Muscle of leg (tissue), 11 donors: ENCODE results near the gene FAT4. TPM values are rescaled to one million over a fixed set of nuclear protein-coding genes. Genes with fewer than 3 reads are reported as not detected.
A peak's percentile ranks its signal among the peaks of the same experiment; 100 is the strongest.

ENCODE experiments used
- DNase-seq: peaks from one replicate; pipeline ENCODE4 v3.0.0; 2013
- H3K27ac ChIP-seq: one replicate; pipeline ENCODE4 v1.5.1; 2013; ENCODE audit warnings: mild to moderate bottlenecking, low read length, control low read depth
- H3K27me3 ChIP-seq: one replicate; pipeline ENCODE4 v1.6.1; 2013; ENCODE audit warnings: low read length; ENCODE audit not compliant: control insufficient read depth, insufficient read depth
- H3K36me3 ChIP-seq: one replicate; pipeline ENCODE4 v1.6.1; 2013; ENCODE audit warnings: low read length; ENCODE audit not compliant: control insufficient read depth, insufficient read depth
- H3K4me1 ChIP-seq: one replicate; pipeline ENCODE4 v1.6.1; 2013; ENCODE audit warnings: low read length; ENCODE audit not compliant: control insufficient read depth, insufficient read depth
- H3K4me3 ChIP-seq: one replicate; pipeline ENCODE4 v1.5.1; 2013; ENCODE audit warnings: low read length, control low read depth
- H3K9me3 ChIP-seq: replicated peaks from 2 replicates; pipeline ENCODE4 v1.6.1; 2013; ENCODE audit warnings: low read depth, low read length; ENCODE audit not compliant: control insufficient read depth
- WGBS: methylation state at CpG from one replicate; pipeline ENCODE4 v1.1.5; 2013; ENCODE audit warnings: missing lambda C conversion rate; ENCODE audit not compliant: insufficient coverage; 5-methylcytosine and 5-hydroxymethylcytosine counted together
- polyA plus RNA-seq, 8 donors: library from polyadenylated mRNA; unstranded; fragments of 120-200 nt; gene quantifications; one replicate each; pipeline versions ENCODE4 v1.2.1 to v1.2.3, GENCODE V29; 2013; ENCODE audit warnings: inconsistent platforms in 1 of 8, low replicate concordance in 1 of 8; ENCODE audit not compliant: insufficient read length in 8 of 8, insufficient read depth in 1 of 8
- total RNA-seq: library from RNA; stranded (reverse); fragments of 120-200 nt; gene quantifications from one replicate; pipeline ENCODE4 v1.2.4, GENCODE V29; 2013

FAT4 gene
- total and polyA plus RNA-seq, 9 donors, result 9.5 to 45.4 (median 19.2) TPM

DNA sequence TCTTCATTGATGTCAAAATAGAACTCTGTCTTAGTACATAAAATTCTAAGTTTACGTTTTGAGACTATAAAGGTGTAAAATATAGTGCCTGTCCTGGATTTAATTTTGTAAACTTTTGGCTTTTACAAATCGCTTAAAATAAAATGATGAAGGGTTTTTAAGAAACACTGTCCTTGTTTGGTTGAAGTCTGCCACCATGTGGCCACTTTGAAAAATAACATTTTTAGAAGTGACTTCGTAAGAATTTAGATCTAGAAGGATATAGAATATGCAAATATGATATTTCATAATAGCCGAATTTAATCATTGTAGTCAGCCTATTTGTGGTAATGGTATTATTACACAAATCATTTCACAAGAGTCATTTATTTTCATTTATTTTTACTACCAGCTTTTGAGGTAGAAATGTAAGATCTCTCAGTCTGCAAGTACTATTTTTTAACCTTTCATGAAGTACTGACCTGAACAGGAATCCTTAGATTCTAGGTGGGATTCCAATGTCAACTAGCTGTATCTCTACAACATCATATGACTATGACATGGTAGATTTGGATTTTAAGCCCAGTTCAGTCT lies 31.0 kb upstream of the FAT4 start:
- WGBS, result no CpG with 5 or more reads among the region's 4 CpGs
- peak; percentile 51 for DNase-seq

DNA sequence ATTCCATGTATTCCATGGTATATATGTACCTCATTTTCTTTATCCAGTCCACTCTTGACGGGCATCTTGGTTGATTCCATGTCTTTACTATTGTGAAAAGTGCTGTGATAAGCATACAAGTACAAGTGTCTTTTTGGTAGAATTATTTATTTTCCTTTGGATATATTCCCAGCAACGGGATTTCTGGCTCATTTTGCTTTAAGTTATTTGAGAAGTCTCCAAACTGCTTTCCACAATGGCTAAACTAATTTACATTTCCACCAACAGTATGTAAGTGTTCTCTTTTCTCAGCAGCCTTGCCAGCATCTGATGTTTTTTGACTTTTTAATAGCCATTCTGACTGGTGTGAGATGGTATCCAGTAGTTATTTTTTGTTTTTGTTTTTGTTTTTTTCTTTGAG lies 17.6 kb upstream of the FAT4 start:
- Histone ChIP-seq H3K4me3 (no peak overlapping the region), H3K27ac (no peak overlapping the region), H3K9me3 (no peaks in the 10 kb centered on the region), H3K27me3 (no peaks in the 10 kb centered on the region), H3K36me3 (no peaks in the 10 kb centered on the region), H3K4me1 (no peaks in the 10 kb centered on the region)
- no CpG with 5 or more reads among the region's 2 CpGs for WGBS
- peak; percentile 39 for DNase-seq

More for the DNA sequence above, 31.0 kb upstream of the FAT4 start:
- Histone ChIP-seq H3K36me3 (no peaks in the 10 kb centered on the region), H3K4me1 (no peaks in the 10 kb centered on the region), H3K9me3 (peaks cover 5% of the 10 kb centered on the region), H3K4me3 (no peak overlapping the region), H3K27me3 (no peaks in the 10 kb centered on the region), H3K27ac (no peak overlapping the region)

GRCh38 chr4:125303058-125303457 lies 11.7 kb upstream of the FAT4 start:
- no peak for DNase-seq
- H3K4me1 ChIP-seq, result no peaks in the 10 kb centered on the region
- H3K9me3 ChIP-seq, result no peaks in the 10 kb centered on the region
- no peak overlapping the region for H3K27ac ChIP-seq
- H3K4me3 ChIP-seq, result no peak overlapping the region
- no peaks in the 10 kb centered on the region for H3K27me3 ChIP-seq
- H3K36me3 ChIP-seq, result no peaks in the 10 kb centered on the region
- WGBS, result no CpG with 5 or more reads among the region's 1 CpG

DNA sequence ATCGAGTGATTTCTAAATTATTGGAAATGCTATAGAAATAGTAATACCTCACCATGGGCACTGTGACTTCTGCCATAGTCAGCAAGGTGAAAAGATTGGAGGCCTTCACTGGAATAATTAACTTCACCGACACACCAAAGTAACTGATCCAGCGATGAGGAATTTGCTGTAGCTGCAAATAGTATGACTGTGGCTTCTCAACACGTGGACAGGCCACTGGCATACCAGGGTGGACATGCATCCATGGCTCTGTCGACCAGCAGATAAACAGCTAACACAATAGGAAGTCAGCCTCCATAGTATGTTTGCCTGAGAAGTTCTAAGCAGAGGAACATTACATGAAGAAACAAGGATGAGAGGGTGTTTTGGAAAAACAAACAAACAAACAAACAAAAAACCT lies 10.9 kb upstream of the FAT4 start:
- no peak for DNase-seq
- Histone ChIP-seq H3K4me1 (no peaks in the 10 kb centered on the region), H3K9me3 (no peaks in the 10 kb centered on the region), H3K27me3 (no peaks in the 10 kb centered on the region), H3K4me3 (no peak overlapping the region), H3K36me3 (no peaks in the 10 kb centered on the region), H3K27ac (no peak overlapping the region)
- 80% methylated on average over 1 of the region's 5 CpGs for WGBS

GRCh38 chr4:125306112-125306511 lies 8.6 kb upstream of the FAT4 start:
- no CpG with 5 or more reads among the region's 1 CpG for WGBS
- no peak overlapping the region for H3K27ac ChIP-seq
- H3K4me3 ChIP-seq, result no peak overlapping the region

GRCh38 chr4:125306533-125306932 lies 8.2 kb upstream of the FAT4 start:
- no peak overlapping the region for H3K4me3 ChIP-seq
- DNase-seq, result no peak
- peaks cover 5% of the 10 kb centered on the region for H3K9me3 ChIP-seq
- H3K27ac ChIP-seq, result no peak overlapping the region
- H3K36me3 ChIP-seq, result no peaks in the 10 kb centered on the region
- no peaks in the 10 kb centered on the region for H3K27me3 ChIP-seq
- H3K4me1 ChIP-seq, result no peaks in the 10 kb centered on the region

More at GRCh38 chr4:125306112-125306511, 8.6 kb upstream of the FAT4 start:
- Histone ChIP-seq H3K9me3 (peaks cover 5% of the 10 kb centered on the region), H3K4me1 (no peaks in the 10 kb centered on the region), H3K36me3 (no peaks in the 10 kb centered on the region), H3K27me3 (no peaks in the 10 kb centered on the region)
- DNase-seq, result no peak

DNA sequence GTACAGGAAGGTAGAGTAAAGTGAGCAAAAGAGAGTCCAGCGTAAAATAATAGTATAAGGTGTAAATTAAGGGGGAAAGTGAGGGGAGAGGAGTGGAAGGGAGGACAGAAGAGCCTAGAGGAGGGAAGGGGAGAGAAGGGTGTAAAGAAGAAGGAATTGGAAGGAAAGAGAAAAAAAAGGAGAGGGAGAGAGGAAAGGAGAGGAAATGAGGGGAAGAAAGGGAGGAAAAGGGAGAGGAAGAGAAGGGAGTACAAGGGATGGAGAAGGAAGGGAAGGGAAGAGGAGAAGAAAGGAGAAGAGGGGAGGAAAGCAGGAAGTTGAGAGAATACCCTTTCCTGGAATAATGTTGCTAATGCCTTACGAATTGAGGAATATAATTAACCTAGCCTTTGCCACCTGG lies 3.3 kb upstream of the FAT4 start:
- Histone ChIP-seq H3K4me1 (peaks cover 9% of the 10 kb centered on the region), H3K9me3 (peaks cover 5% of the 10 kb centered on the region), H3K4me3 (no peak overlapping the region), H3K36me3 (no peaks in the 10 kb centered on the region), H3K27me3 (peaks cover 8% of the 10 kb centered on the region), H3K27ac (no peak overlapping the region)
- no peak for DNase-seq
- WGBS, result 78% methylated on average over 1 of the region's 2 CpGs

DNA sequence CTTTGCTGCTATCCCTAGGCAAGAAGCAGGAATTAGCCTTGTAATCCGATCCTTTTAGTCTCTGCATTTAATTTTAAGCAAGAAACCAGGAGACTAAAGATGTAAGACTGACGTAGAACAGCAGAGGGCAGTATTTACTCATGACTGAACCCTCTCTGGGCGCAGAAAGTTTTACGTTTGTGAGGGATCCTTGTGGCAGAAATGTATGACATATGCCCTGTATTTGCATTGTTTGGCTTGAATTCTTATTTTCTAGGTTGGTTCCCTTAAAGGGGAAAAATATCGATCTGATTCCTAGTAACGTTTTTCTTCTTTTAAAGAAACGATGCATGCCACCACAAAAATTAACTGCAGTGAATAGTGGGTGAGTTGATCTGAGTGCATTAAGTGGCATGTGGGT lies 1.3 kb upstream of the FAT4 start:
- Histone ChIP-seq H3K9me3 (peaks cover 5% of the 10 kb centered on the region), H3K27me3 (peaks cover 25% of the 10 kb centered on the region), H3K36me3 (peaks cover 7% of the 10 kb centered on the region), H3K27ac (peak overlapping the region; percentile 99), H3K4me3 (no peak overlapping the region), H3K4me1 (peaks cover 27% of the 10 kb centered on the region)
- 0% methylated on average over 2 of the region's 7 CpGs for WGBS
- peak; percentile 96 for DNase-seq

- Histone ChIP-seq H3K27ac (peak overlapping the region; percentile 99), H3K4me1 (peaks cover 30% of the 10 kb centered on the region), H3K9me3 (peaks cover 5% of the 10 kb centered on the region), H3K36me3 (peaks cover 11% of the 10 kb centered on the region), H3K27me3 (peaks cover 25% of the 10 kb centered on the region), H3K4me3 (peak overlapping the region; percentile 87)
- no peak for DNase-seq
- WGBS, result 9% methylated on average over 5 of the region's 7 CpGs
Measured at GRCh38 chr4:125313989-125314667, 627 bp upstream of the FAT4 start.

DNA sequence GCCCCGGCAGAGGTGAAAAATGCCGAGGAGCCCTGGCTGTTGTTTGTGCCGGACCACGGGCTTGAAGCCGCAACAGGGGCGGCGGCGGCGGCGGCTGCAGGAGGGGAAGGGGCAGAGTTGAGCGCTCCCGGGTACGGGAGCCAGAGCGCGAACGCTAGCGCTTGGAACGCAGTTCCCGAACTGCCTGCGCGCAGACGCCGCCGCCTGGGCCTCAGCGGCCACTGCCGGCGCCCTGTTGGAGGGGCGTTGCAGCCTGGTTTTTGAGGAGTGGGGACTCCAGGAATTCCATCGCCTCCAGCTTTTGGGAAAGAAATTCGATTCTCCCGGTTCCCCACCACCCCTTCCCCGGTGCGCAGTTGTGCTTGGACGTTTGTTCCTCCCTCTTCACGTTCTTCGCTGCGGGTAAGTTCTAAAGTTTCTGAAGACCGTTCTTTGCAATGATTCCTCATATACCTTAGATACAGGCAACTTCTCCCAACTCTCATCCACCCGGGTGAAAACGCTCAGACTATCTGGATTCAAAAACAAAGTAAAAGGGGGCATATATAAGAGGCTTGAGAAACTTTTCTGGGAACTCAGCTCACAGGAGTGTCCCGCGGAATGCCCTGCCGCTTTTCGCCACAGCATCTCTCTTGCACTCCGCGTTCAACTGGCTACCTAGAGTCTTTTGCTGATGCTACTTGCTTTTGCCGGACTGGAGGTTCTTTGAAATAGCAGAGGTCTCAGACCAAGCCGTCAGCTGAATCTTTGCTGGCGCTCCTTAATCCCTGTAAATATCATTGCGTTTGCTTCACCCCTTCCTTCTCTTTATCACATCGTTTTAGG lies 1.0 kb downstream of the FAT4 start:
- Histone ChIP-seq H3K9me3 (no peaks in the 10 kb centered on the region), H3K36me3 (peaks cover 12% of the 10 kb centered on the region), H3K4me3 (peak overlapping the region; percentile 87), H3K4me1 (peaks cover 30% of the 10 kb centered on the region), H3K27ac (peak overlapping the region; percentile 99), H3K27me3 (peaks cover 25% of the 10 kb centered on the region)
- DNase-seq, result peak; percentile 82
- WGBS, result under 1% methylated on average over 42 of the region's 51 CpGs
